Measurements from ENCODE around the gene RAB11B.
A peak's percentile ranks its signal among the peaks of the same experiment; 100 is the strongest.
"Not testable (repeated sequence)": the region's sequence is repeated elsewhere in the genome, so short reads cannot be mapped to it uniquely, and the experiment has no call there.

RAB11B gene

GRCh38 chr19:8370176-8371010, 19.8 kb upstream of the RAB11B start:
- DNase-seq = no peak

GRCh38 chr19:8371011-8371804, 19.0 kb upstream of the RAB11B start:
- no peak for DNase-seq

GRCh38 chr19:8373867-8374813, 16.0 kb upstream of the RAB11B start:
- no peak for DNase-seq

- DNase-seq = not testable (repeated sequence)
Measured at GRCh38 chr19:8375766-8376165, 14.4 kb upstream of the RAB11B start.

- not testable (repeated sequence) for DNase-seq
Measured at GRCh38 chr19:8376373-8376974, 13.7 kb upstream of the RAB11B start.

GRCh38 chr19:8377598-8377997, 12.6 kb upstream of the RAB11B start:
- DNase-seq = no peak

- DNase-seq = not testable (repeated sequence)
Measured at GRCh38 chr19:8379156-8379891, 10.8 kb upstream of the RAB11B start.

GRCh38 chr19:8384569-8384968, 5.6 kb upstream of the RAB11B start:
- not testable (repeated sequence) for DNase-seq

GRCh38 chr19:8385103-8385502, 5.1 kb upstream of the RAB11B start:
- not testable (repeated sequence) for DNase-seq

GRCh38 chr19:8385566-8385965, 4.6 kb upstream of the RAB11B start:
- not testable (repeated sequence) for DNase-seq

- DNase-seq = not testable (repeated sequence)
Measured at GRCh38 chr19:8386419-8386818, 3.7 kb upstream of the RAB11B start.

- no peak for DNase-seq
Measured at GRCh38 chr19:8386990-8387389, 3.2 kb upstream of the RAB11B start.

- no peak for DNase-seq
Measured at GRCh38 chr19:8387688-8388611, 2.2 kb upstream of the RAB11B start.

GRCh38 chr19:8388612-8388958, 1.6 kb upstream of the RAB11B start:
- no peak for DNase-seq

- DNase-seq = peak; percentile 94
Measured at GRCh38 chr19:8390617-8390981, 439 bp downstream of the RAB11B start.

- DNase-seq = no peak
Measured at GRCh38 chr19:8391198-8392016, 1.2 kb downstream of the RAB11B start.

GRCh38 chr19:8392017-8392591, 1.9 kb downstream of the RAB11B start:
- DNase-seq = no peak

GRCh38 chr19:8393192-8393870, 3.2 kb downstream of the RAB11B start:
- no peak for DNase-seq

GRCh38 chr19:8393871-8394250, 3.7 kb downstream of the RAB11B start:
- no peak for DNase-seq

All from fibroblast of skin of scalp (primary cell).